ENCODE measurements around the gene VMAC.

The VMAC gene

DNA sequence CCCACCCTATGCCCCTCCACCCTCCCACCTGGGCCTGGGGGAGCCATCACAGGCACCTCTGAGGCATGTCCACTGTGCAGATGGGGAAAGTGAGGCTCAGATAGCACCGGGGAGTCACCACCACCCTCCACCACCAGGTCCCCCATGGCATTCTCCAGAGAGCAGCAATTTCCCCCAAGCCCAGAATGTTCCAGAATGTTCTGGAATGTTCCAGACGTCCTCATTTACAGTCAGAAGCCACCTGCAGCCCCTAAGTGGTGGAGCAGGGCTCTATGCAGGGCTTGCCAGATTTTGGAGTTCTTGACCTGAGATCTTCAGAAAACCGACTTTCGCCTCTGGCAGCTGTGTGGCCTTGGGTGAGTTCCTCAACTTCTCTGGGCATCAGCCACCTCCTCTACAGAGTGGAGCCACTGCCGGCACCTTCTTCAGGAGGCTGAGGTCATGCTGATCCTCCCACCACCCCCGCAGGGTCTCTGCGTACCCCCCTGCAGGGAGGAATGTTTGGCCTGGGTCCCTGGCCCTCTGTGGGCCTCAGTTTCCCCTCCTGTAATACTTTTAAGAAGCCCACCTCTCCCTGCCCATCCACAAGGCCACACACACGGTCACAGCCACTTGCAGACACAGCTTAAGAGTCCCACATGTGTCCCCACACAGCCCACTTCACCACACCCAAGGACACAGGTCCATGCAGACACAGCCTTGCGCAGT is 40.5 kb upstream of the VMAC start:
- Histone ChIP-seq H3K23ac (ENCODE audit: low read length) (no peak overlapping the region), H3K4me3 (ENCODE audit: low read depth, low read length) (no peak overlapping the region), H3K14ac (ENCODE audit: low read length) (no peak overlapping the region), H3K4me1 (ENCODE audit: control insufficient read depth in 1 of 2, insufficient read depth in 2 of 2, low read length in 2 of 2) (peaks cover 0 to 3% of the 10 kb centered on the region in 2 experiments), H2AFZ (ENCODE audit: insufficient read depth, low read length, poor library complexity) (no peak overlapping the region), H3K27ac (ENCODE audit: low read depth, low read length) (no peak overlapping the region), H3K18ac (ENCODE audit: low read length) (no peak overlapping the region), H3K36me3 (ENCODE audit: control insufficient read depth in 1 of 2, insufficient read depth in 2 of 2, low read length in 2 of 2) (no peaks in the 10 kb centered on the region), H4K91ac (ENCODE audit: low read depth, low read length) (no peak overlapping the region), H2BK12ac (ENCODE audit: low read length) (no peak overlapping the region), H3K9ac (ENCODE audit: low read length) (no peak overlapping the region), H3K4me2 (ENCODE audit: low read length) (no peak overlapping the region), H2BK120ac (ENCODE audit: insufficient read depth, low read length, poor library complexity) (no peak overlapping the region), H3K27me3 (ENCODE audit: insufficient read depth, low read length) (no peaks in the 10 kb centered on the region), H4K12ac (ENCODE audit: low read depth, low read length) (no peak overlapping the region), H2AK5ac (ENCODE audit: low read length) (no peak overlapping the region), H3K79me2 (ENCODE audit: control insufficient read depth, insufficient read depth, low read length, poor library complexity) (no peaks in the 10 kb centered on the region), H2BK5ac (ENCODE audit: low read depth, low read length, poor library complexity) (no peak overlapping the region), H3K79me1 (ENCODE audit: low read length) (no peaks in the 10 kb centered on the region), H4K8ac (ENCODE audit: low read depth, low read length) (no peak overlapping the region), H3K4ac (ENCODE audit: low read depth, low read length) (no peak overlapping the region), H3K9me3 (ENCODE audit: insufficient read depth, low read depth, low read length) (peaks cover 1% of the 10 kb centered on the region)
- no peak for DNase-seq
- no CpG with 5 or more reads among the region's 9 CpGs for WGBS (ENCODE audit: extremely low coverage, insufficient coverage, insufficient read length)

DNA sequence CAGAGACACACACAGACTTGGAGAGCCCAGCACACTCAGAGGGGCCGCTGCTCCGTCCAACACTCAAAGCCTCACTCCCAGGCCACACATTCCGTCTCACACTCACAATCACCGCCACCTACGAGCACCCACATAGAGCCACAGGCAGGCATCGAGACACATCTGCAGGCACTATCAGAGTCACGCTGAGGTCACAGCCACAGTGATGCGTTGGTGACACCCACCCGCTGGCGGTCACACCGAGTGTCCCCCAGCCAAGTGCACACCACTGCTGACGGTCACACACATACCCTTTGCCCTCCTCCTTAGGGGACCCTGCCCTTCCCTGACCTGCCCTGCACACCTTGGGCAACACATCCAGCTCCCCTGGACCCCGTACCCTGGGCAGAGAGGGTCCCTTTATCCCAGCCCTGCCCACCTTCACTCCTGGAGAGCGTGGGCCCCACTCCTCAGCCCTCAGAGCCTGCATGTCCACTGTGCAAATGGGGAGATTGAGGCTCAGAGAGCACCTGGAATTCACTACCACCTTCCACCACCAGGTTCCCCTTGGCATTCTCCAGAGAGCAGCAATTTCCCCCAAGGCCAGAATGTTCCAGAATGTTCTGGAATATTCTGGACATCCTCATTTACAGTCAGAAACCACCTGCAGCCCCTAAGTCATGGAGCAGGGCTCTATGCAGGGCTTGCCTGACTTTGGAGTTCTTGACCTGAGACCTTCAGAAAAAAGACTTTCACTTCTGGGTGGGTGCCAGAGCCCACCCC is 39.8 kb upstream of the VMAC start:
- no peak overlapping the region for H3K4ac ChIP-seq (ENCODE audit: low read depth, low read length)

DNA sequence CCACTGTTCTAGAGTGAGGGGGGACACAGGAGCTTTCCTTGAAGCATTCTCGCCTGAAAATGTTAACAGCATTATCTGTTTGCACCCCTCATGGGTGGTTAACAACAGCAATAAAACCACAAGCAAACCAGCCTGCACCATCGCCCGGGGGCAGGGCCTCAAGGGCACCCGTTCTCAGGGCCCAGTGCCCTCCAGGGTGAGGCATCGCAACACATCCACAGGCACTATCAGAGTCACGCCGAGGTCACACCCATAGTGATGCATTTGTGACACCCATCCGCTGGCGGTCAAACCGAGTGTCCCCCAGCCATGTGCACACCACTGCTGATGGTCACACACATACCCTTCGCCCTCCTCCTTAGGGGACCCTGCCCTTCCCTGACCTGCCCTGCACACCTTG is 38.9 kb upstream of the VMAC start:
- peaks cover 0 to under 1% of the 10 kb centered on the region in 2 experiments for H3K4me1 ChIP-seq (ENCODE audit: control insufficient read depth in 1 of 2, insufficient read depth in 2 of 2, low read length in 2 of 2)
- no peak overlapping the region for H3K23ac ChIP-seq (ENCODE audit: low read length)
- H3K4ac ChIP-seq (ENCODE audit: low read depth, low read length) = no peak overlapping the region
- no peak overlapping the region for H3K4me3 ChIP-seq (ENCODE audit: low read depth, low read length)
- H3K79me1 ChIP-seq (ENCODE audit: low read length) = no peaks in the 10 kb centered on the region
- H3K14ac ChIP-seq (ENCODE audit: low read length) = no peak overlapping the region
- H3K27ac ChIP-seq (ENCODE audit: low read depth, low read length) = no peak overlapping the region
- H4K12ac ChIP-seq (ENCODE audit: low read depth, low read length) = no peak overlapping the region
- no peak for DNase-seq
- H2AK5ac ChIP-seq (ENCODE audit: low read length) = no peak overlapping the region
- no peak overlapping the region for H4K8ac ChIP-seq (ENCODE audit: low read depth, low read length)
- no peak overlapping the region for H3K4me2 ChIP-seq (ENCODE audit: low read length)
- peaks cover 1% of the 10 kb centered on the region for H3K9me3 ChIP-seq (ENCODE audit: insufficient read depth, low read depth, low read length)
- no peak overlapping the region for H2BK12ac ChIP-seq (ENCODE audit: low read length)
- no peak overlapping the region for H2BK120ac ChIP-seq (ENCODE audit: insufficient read depth, low read length, poor library complexity)
- no CpG with 5 or more reads among the region's 11 CpGs for WGBS (ENCODE audit: extremely low coverage, insufficient coverage, insufficient read length)
- H3K36me3 ChIP-seq (ENCODE audit: control insufficient read depth in 1 of 2, insufficient read depth in 2 of 2, low read length in 2 of 2) = no peaks in the 10 kb centered on the region
- no peak overlapping the region for H2AFZ ChIP-seq (ENCODE audit: insufficient read depth, low read length, poor library complexity)
- H2BK5ac ChIP-seq (ENCODE audit: low read depth, low read length, poor library complexity) = no peak overlapping the region
- H3K9ac ChIP-seq (ENCODE audit: low read length) = no peak overlapping the region
- no peak overlapping the region for H4K91ac ChIP-seq (ENCODE audit: low read depth, low read length)
- H3K18ac ChIP-seq (ENCODE audit: low read length) = no peak overlapping the region
- H3K27me3 ChIP-seq (ENCODE audit: insufficient read depth, low read length) = no peaks in the 10 kb centered on the region
- no peaks in the 10 kb centered on the region for H3K79me2 ChIP-seq (ENCODE audit: control insufficient read depth, insufficient read depth, low read length, poor library complexity)

More for the DNA sequence above, 39.8 kb upstream of the VMAC start:
- Histone ChIP-seq H3K14ac (ENCODE audit: low read length) (no peak overlapping the region), H3K9ac (ENCODE audit: low read length) (no peak overlapping the region), H3K4me3 (ENCODE audit: low read depth, low read length) (no peak overlapping the region), H2AK5ac (ENCODE audit: low read length) (no peak overlapping the region), H3K79me1 (ENCODE audit: low read length) (no peaks in the 10 kb centered on the region), H3K4me1 (ENCODE audit: control insufficient read depth in 1 of 2, insufficient read depth in 2 of 2, low read length in 2 of 2) (peaks cover 0 to 3% of the 10 kb centered on the region in 2 experiments), H2BK5ac (ENCODE audit: low read depth, low read length, poor library complexity) (no peak overlapping the region), H3K9me3 (ENCODE audit: insufficient read depth, low read depth, low read length) (peaks cover 1% of the 10 kb centered on the region), H3K27me3 (ENCODE audit: insufficient read depth, low read length) (no peaks in the 10 kb centered on the region), H3K4me2 (ENCODE audit: low read length) (no peak overlapping the region), H3K18ac (ENCODE audit: low read length) (no peak overlapping the region), H3K79me2 (ENCODE audit: control insufficient read depth, insufficient read depth, low read length, poor library complexity) (no peaks in the 10 kb centered on the region), H3K36me3 (ENCODE audit: control insufficient read depth in 1 of 2, insufficient read depth in 2 of 2, low read length in 2 of 2) (no peaks in the 10 kb centered on the region), H4K91ac (ENCODE audit: low read depth, low read length) (no peak overlapping the region), H3K27ac (ENCODE audit: low read depth, low read length) (no peak overlapping the region), H2AFZ (ENCODE audit: insufficient read depth, low read length, poor library complexity) (no peak overlapping the region), H3K23ac (ENCODE audit: low read length) (no peak overlapping the region), H2BK12ac (ENCODE audit: low read length) (no peak overlapping the region), H2BK120ac (ENCODE audit: insufficient read depth, low read length, poor library complexity) (no peak overlapping the region), H4K8ac (ENCODE audit: low read depth, low read length) (no peak overlapping the region), H4K12ac (ENCODE audit: low read depth, low read length) (no peak overlapping the region)
- no CpG with 5 or more reads among the region's 14 CpGs for WGBS (ENCODE audit: extremely low coverage, insufficient coverage, insufficient read length)
- DNase-seq = no peak

DNA sequence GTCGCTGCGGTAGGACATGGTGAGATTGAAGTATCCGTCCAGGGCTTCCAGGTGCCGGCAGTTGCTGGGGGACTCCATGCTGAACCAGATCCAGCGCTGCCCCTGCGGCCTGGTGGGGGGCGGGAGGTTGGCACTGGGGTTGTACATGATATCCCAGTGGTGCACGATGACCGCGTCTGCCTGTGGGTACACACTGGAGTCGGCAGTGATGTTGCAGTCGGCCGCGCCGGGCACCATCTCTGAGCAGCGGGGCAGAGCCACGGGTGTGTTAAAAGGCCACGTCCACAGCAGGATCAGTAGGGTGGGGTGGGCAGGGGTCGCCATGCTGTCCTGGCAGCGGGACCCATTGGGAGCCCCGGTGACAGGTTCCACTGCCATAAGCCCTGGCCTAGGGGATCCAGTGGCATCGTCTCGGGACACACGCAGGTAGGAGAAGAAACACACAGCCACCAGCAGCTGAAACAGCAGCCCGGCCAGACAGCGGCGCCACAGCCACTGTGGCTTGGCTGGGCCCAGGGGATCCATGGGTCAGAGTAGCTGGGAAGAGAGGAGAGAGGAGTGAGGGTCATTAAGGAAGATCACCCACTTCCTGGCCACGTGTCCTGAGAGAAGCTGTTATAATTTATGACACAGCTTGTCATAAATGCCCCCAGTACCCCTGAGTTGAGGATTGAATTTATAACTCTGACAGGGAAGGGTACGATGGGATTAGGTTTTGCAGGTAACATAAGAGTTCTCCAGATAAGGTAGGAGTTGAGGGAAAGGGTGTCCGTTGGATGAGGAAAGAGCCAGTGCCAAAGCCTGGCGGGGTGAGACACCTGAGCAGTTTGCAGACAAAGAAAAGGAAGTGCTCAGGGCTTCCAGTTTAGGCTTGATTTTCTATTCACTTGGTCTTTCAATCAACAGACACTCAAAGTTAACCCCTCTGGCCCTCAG is 37.2 kb upstream of the VMAC start:
- no peak overlapping the region for H2AK5ac ChIP-seq (ENCODE audit: low read length)
- H3K9ac ChIP-seq (ENCODE audit: low read length) = no peak overlapping the region
- no peak overlapping the region for H4K12ac ChIP-seq (ENCODE audit: low read depth, low read length)
- H3K4me2 ChIP-seq (ENCODE audit: low read length) = no peak overlapping the region
- H4K91ac ChIP-seq (ENCODE audit: low read depth, low read length) = no peak overlapping the region
- no peak overlapping the region for H3K23ac ChIP-seq (ENCODE audit: low read length)
- H3K36me3 ChIP-seq (ENCODE audit: control insufficient read depth in 1 of 2, insufficient read depth in 2 of 2, low read length in 2 of 2) = no peaks in the 10 kb centered on the region
- no peak for DNase-seq
- H3K4me1 ChIP-seq (ENCODE audit: control insufficient read depth in 1 of 2, insufficient read depth in 2 of 2, low read length in 2 of 2) = peaks cover 3 to 5% of the 10 kb centered on the region in 2 experiments
- no peaks in the 10 kb centered on the region for H3K9me3 ChIP-seq (ENCODE audit: insufficient read depth, low read depth, low read length)
- no peaks in the 10 kb centered on the region for H3K79me1 ChIP-seq (ENCODE audit: low read length)
- H3K79me2 ChIP-seq (ENCODE audit: control insufficient read depth, insufficient read depth, low read length, poor library complexity) = no peaks in the 10 kb centered on the region
- no peak overlapping the region for H2BK12ac ChIP-seq (ENCODE audit: low read length)
- H3K27me3 ChIP-seq (ENCODE audit: insufficient read depth, low read length) = no peaks in the 10 kb centered on the region
- H3K14ac ChIP-seq (ENCODE audit: low read length) = no peak overlapping the region
- no peak overlapping the region for H2BK120ac ChIP-seq (ENCODE audit: insufficient read depth, low read length, poor library complexity)
- H2BK5ac ChIP-seq (ENCODE audit: low read depth, low read length, poor library complexity) = no peak overlapping the region
- H3K4me3 ChIP-seq (ENCODE audit: low read depth, low read length) = no peak overlapping the region
- H4K8ac ChIP-seq (ENCODE audit: low read depth, low read length) = no peak overlapping the region
- H2AFZ ChIP-seq (ENCODE audit: insufficient read depth, low read length, poor library complexity) = no peak overlapping the region
- H3K4ac ChIP-seq (ENCODE audit: low read depth, low read length) = no peak overlapping the region
- H3K18ac ChIP-seq (ENCODE audit: low read length) = no peak overlapping the region
- no CpG with 5 or more reads among the region's 31 CpGs for WGBS (ENCODE audit: extremely low coverage, insufficient coverage, insufficient read length)
- no peak overlapping the region for H3K27ac ChIP-seq (ENCODE audit: low read depth, low read length)

Measured in trophoblast cell (in vitro differentiated cells and primary cell).